Measurements from ENCODE around the gene PRKCA. TPM values are rescaled to one million over a fixed set of nuclear protein-coding genes. Genes with fewer than 3 reads are reported as not detected.

Gene PRKCA
- polyA plus RNA-seq, 2 of the 4 experiments (the other 2 are of a cell fraction), result 28.8 to 65.0 TPM

DNA sequence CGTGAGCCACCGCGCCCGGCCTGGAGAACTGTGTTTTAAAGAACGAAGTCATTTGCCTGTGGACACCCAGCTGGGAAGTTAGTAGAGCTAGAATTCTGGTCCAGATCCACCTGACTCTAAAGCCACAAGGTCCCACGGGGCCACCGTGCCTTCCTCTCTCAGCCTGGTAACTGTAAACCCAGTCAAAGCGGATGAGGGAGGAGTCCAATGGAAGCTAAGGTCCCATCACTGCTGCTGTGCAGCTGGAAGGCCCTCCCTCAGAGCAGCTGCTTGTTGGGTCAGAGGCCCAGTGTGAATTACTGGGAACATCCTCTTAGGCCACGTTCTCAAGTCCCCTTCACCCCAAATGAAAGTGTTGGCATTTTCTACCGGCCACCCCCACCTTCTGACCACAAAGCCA, 483.7 kb downstream of the PRKCA start:
- 90% methylated on average over 10 of the region's 10 CpGs for WGBS (ENCODE audit: missing lambda C conversion rate)
- ATAC-seq (no peak), FAIRE-seq (no peak), DNase-seq (ENCODE audit: low read depth in 1 of 2, low spot score in 1 of 2) (no peak)
- Histone ChIP-seq H3K4me2 (no peak overlapping the region), H3K4me1 (no peaks in the 10 kb centered on the region), H3K27ac (no peak overlapping the region), H3K4me3 (no peak overlapping the region), H3K9me3 (no peaks in the 10 kb centered on the region)
- TF ChIP-seq E2F6 (IDR thresholded peaks at IDR 0.05; ENCODE audit: borderline replicate concordance, low read depth), result no peak
- ChIA-PET POLR2A (no interaction called here), CTCF (interaction anchor here (1.6 kb wide), 1 partner anchor 17 kb away, joined by 4 read pairs; no protein-coding TSS in a partner anchor)

DNA sequence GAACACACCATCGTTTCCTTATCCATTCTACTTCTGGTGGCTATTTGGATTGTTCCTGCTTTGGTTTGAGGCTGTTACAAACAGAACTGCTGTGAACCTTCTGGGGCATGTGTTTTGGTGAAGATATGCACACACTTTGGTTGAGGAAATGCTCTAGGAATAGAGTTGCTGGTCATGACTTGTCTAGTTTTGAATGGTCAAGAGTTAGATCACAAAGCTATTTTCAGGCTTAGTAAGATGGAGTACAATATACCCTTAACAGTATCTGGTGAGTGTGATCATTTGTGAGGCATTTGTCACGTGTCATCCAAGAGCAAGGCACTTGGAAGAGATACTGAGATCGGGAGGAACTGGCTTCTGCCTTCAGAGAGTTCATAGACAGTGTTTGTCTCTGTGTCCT, 485.5 kb downstream of the PRKCA start:
- no peak for DNase-seq (ENCODE audit: low read depth in 1 of 2, low spot score in 1 of 2)
- 80% methylated on average over 3 of the region's 3 CpGs for WGBS (ENCODE audit: missing lambda C conversion rate)
- ATAC-seq, result no peak
- Histone ChIP-seq H3K9me3 (no peaks in the 10 kb centered on the region), H3K4me1 (no peaks in the 10 kb centered on the region), H3K27ac (no peak overlapping the region), H3K4me3 (no peak overlapping the region), H3K4me2 (no peak overlapping the region)
- no peak for FAIRE-seq
- ChIA-PET CTCF (interaction anchor here (0.5 kb wide), 1 partner anchor 19 kb away, joined by 4 read pairs; no protein-coding TSS in a partner anchor), POLR2A (no interaction called here)
- TF ChIP-seq RARB (CRISPR knock-in tag; IDR thresholded peaks at IDR 0.05) (no peak), KDM1A (IDR thresholded peaks at IDR 0.05; ENCODE audit: low read depth) (no peak), NR3C1 (IDR thresholded peaks at IDR 0.05) (no peak), HEYL (CRISPR knock-in tag; IDR thresholded peaks at IDR 0.05) (no peak), NFE2L2 (conservative IDR thresholded peaks at IDR 0.05; ENCODE audit: low read length) (no peak), CHD2 (IDR thresholded peaks at IDR 0.05; ENCODE audit: low read length, partially characterized antibody) (no peak)
- TF ChIP-seq, protein P1, sequence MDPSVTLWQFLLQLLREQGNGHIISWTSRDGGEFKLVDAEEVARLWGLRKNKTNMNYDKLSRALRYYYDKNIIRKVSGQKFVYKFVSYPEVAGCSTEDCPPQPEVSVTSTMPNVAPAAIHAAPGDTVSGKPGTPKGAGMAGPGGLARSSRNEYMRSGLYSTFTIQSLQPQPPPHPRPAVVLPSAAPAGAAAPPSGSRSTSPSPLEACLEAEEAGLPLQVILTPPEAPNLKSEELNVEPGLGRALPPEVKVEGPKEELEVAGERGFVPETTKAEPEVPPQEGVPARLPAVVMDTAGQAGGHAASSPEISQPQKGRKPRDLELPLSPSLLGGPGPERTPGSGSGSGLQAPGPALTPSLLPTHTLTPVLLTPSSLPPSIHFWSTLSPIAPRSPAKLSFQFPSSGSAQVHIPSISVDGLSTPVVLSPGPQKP (IDR thresholded peaks at IDR 0.05; ENCODE audit: low read depth, low read length), result no peak

GRCh38 chr17:66789093-66789492, 486.7 kb downstream of the PRKCA start:
- ATAC-seq (no peak), FAIRE-seq (no peak), DNase-seq (ENCODE audit: low read depth in 1 of 2, low spot score in 1 of 2) (no peak)
- ChIA-PET CTCF (no interaction called here), POLR2A (no interaction called here)
- H3K4me3 ChIP-seq, result no peak overlapping the region
- no peaks in the 10 kb centered on the region for H3K9me3 ChIP-seq
- H3K4me2 ChIP-seq, result no peak overlapping the region
- no peak for TF ChIP-seq REST (IDR thresholded peaks at IDR 0.05)
- TF ChIP-seq ZC3H11A (IDR thresholded peaks at IDR 0.05), result no peak
- TF ChIP-seq ESRRA (IDR thresholded peaks at IDR 0.05; ENCODE audit: borderline replicate concordance, low read length), result no peak
- TF ChIP-seq RAD21 (conservative IDR thresholded peaks at IDR 0.05 in 1 of 2, IDR thresholded peaks at IDR 0.05 in 1 of 2), result no peak
- no peak for TF ChIP-seq CBX2 (IDR thresholded peaks at IDR 0.05; ENCODE audit: borderline replicate concordance, low read depth)
- no peak for TF ChIP-seq HDAC2 (IDR thresholded peaks at IDR 0.05)
- H3K4me1 ChIP-seq, result no peaks in the 10 kb centered on the region
- H3K27ac ChIP-seq, result no peak overlapping the region
- WGBS (ENCODE audit: missing lambda C conversion rate), result 84% methylated on average over 12 of the region's 12 CpGs

DNA sequence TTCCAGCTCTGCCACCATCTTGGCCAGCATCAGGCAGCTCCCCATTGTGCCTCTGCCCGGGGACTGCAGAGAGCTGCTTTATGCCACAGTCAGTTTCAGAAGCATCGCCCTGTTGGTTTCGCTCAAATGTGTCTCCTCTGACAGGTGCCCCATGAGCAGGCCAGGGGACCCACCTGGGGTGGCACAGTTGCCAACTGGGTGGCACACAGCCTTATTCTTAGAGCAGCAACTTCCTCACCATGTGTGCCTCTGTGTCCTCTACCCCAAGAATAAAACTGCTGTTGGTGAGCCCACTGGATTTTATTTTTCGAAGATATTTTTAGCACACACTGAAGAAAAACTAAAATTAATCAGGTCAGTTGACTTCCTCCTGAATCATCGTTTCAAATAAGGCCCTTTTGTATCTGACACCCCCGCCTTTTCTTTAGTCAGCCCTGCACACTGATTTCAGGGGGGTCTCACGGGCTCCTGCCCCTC, 487.6 kb downstream of the PRKCA start:
- WGBS (ENCODE audit: missing lambda C conversion rate), result 89% methylated on average over 7 of the region's 7 CpGs
- CTCF ChIA-PET, result no interaction called here
- Histone ChIP-seq H3K27ac (no peak overlapping the region), H3K9me3 (no peaks in the 10 kb centered on the region), H3K4me2 (no peak overlapping the region), H3K4me3 (no peak overlapping the region), H3K4me1 (no peaks in the 10 kb centered on the region)
- DNase-seq (ENCODE audit: low read depth in 1 of 2, low spot score in 1 of 2) (no peak), FAIRE-seq (no peak), ATAC-seq (no peak)
- TF ChIP-seq POLR2AphosphoS2 (conservative IDR thresholded peaks at IDR 0.05; ENCODE audit: low read length), result no peak
- no peak for TF ChIP-seq JUN (IDR thresholded peaks at IDR 0.05)
- TF ChIP-seq CHD4 (IDR thresholded peaks at IDR 0.05; ENCODE audit: borderline replicate concordance), result no peak
- TF ChIP-seq TFCP2L1 (CRISPR knock-in tag; IDR thresholded peaks at IDR 0.05), result no peak
- no peak for TF ChIP-seq HOXB13 (CRISPR knock-in tag; IDR thresholded peaks at IDR 0.05; ENCODE audit: low read depth)
- no peak for TF ChIP-seq RFX5 (IDR thresholded peaks at IDR 0.05)
- TF ChIP-seq PBX3 (IDR thresholded peaks at IDR 0.05), result no peak
- TF ChIP-seq ZSCAN20 (CRISPR knock-in tag; IDR thresholded peaks at IDR 0.05), result no peak
- no peak for TF ChIP-seq CBX2 (IDR thresholded peaks at IDR 0.05; ENCODE audit: borderline replicate concordance, low read depth)
- TF ChIP-seq TP53 (CRISPR knock-in tag; IDR thresholded peaks at IDR 0.05), result no peak
- POLR2A ChIA-PET, result no interaction called here
